Panc1 (cell line): Measurements from ENCODE around the gene GAB4.

Experiments
- CTCF ChIP-seq: fragments of 450-650 bp; IDR thresholded peaks from 2 replicates; pipeline ENCODE4 v1.5.1; 2017; ENCODE audit warnings: mild to moderate bottlenecking
- POLR2AphosphoS5 ChIP-seq: IDR thresholded peaks from 2 replicates; pipeline ENCODE4 v1.6.1; 2012; ENCODE audit warnings: mild to moderate bottlenecking, low read depth, low read length, moderate library complexity
- REST ChIP-seq, 2 experiments: IDR thresholded peaks; 2 replicates each; pipeline ENCODE4 v1.6.1; 2011 to 2012; ENCODE audit warnings: low read depth in 2 of 2, control low read depth in 1 of 2, low read length in 1 of 2, mild to moderate bottlenecking in 1 of 2, moderate library complexity in 1 of 2; ENCODE audit not compliant: insufficient read depth in 1 of 2
- SIN3A ChIP-seq: IDR thresholded peaks from 2 replicates; pipeline ENCODE4 v1.6.1; 2012; ENCODE audit warnings: low read depth, mild to moderate bottlenecking, low read length, moderate library complexity, borderline replicate concordance; ENCODE audit not compliant: insufficient read depth
- TCF7L2 ChIP-seq: IDR thresholded peaks from 2 replicates; pipeline ENCODE4 v1.6.1; 2011; ENCODE audit warnings: mild to moderate bottlenecking, low read depth, low read length, inconsistent platforms

- no peak for TF ChIP-seq CTCF
- TF ChIP-seq POLR2AphosphoS5 = no peak
- no peak for TF ChIP-seq SIN3A
- TF ChIP-seq REST (IDR thresholded peaks at IDR 0.05; ENCODE audit: insufficient read depth in 1 of 2, low read depth in 2 of 2, low read length in 1 of 2) = no peak
- TF ChIP-seq TCF7L2 = no peak
Measured at GRCh38 chr22:16957781-16958180, 50.2 kb downstream of the GAB4 start.
